GM18519 (cell line): Measurements from ENCODE around the gene LRRC10.

ENCODE experiments used
- ATAC-seq: cut with Tn5 transposase; IDR thresholded peaks from one replicate; pipeline ENCODE4 v1.9.1; 2021; ENCODE audit warnings: mild to moderate bottlenecking, moderate library complexity; ENCODE audit not compliant: unreplicated experiment, low FRiP score

Gene LRRC10

DNA sequence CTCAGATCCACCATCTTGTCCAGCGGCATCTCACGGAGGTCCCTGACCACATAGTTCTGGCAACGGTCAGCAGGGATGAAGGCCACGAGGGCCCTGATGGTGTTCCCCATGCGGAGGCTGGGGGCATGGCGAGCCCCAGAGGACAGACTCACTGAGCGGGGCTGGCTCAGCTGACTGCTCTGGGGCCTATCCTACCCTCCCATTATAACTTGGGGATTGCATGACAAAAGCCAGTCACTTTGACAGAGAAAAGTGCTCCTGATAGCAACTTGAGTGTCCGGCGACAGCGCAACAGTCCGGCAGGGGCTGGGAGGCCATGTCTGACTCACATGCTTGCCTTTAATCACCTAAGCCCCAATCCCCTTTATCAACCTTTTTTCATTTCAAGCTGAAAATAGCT lies at the start of gene LRRC10:
TSS of gene LRRC10 (minus strand) at position 179 of the 400 bp plus-strand sequence. CDS start at position 110, 69 bp downstream.
- no peak for ATAC-seq

GRCh38 chr12:69660164-69660863 lies 49.6 kb upstream of the LRRC10 start:
- no peak for ATAC-seq

- ATAC-seq, result no peak
These were observed 47.5 kb upstream of the LRRC10 start for GRCh38 chr12:69658203-69658602.

- ATAC-seq, result no peak
These were observed 46.9 kb upstream of the LRRC10 start for GRCh38 chr12:69657376-69658137.

- ATAC-seq, result no peak
These were observed 45.1 kb upstream of the LRRC10 start for GRCh38 chr12:69655616-69656340.

DNA sequence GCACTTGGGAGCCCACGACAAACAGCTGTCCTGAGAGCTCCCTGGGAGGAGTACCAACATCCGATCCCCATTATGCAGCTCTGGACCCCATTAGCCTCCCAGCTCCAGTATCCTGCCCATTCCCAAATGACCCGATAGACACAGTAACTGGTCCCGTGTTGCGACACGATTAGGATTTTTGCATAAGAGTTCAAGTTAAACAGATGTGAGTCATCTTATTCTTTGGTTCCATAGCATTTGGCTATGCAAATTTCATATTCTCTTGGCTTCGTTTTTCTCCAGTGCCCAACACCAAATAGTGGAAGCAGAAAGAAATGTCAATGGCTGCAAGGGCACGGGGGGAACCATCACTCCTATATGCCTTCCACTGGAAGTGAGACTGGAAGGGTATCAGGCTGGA lies 43.0 kb upstream of the LRRC10 start:
- no peak for ATAC-seq

GRCh38 chr12:69651922-69652321 lies 41.2 kb upstream of the LRRC10 start:
- ATAC-seq, result no peak

DNA sequence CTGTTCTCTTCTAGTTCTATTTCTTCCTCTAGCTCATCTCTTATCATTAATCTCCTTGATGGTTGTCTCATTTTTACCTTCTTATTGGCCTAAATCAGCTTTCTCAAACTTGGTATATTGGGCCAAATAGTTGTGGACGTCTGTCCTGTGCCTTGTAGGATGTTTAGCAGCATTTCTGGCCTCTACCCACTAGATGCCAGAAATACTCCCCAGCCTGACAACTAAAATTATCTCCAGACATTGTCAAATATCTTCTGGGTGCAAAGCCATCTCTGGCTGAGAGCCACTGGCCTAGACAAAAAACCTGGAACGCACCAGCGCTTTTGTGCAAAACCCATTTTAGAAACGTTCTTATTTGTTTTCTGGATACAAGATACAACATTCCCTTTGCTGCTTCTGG lies 38.8 kb upstream of the LRRC10 start:
- ATAC-seq, result no peak

DNA sequence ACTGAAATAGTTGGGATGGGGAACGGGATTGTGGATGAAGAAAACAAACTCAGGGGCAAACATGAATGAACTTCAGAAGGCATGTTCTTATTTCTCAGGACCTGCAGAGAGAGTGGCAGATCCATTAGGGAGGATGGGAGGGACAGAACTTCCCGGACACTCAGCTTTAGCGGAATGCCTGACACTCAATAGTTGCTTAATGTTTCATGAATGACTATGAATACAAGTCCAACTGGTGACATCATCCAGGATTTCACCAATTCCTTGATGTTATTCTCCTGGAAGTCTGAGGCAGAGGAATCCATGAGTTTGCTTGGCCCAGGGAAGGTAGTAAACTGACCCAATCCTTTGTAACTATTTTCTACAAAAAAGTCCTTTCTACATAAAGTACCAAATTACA lies 37.8 kb upstream of the LRRC10 start:
- ATAC-seq, result no peak

GRCh38 chr12:69647178-69647577 lies 36.5 kb upstream of the LRRC10 start:
- ATAC-seq, result no peak

DNA sequence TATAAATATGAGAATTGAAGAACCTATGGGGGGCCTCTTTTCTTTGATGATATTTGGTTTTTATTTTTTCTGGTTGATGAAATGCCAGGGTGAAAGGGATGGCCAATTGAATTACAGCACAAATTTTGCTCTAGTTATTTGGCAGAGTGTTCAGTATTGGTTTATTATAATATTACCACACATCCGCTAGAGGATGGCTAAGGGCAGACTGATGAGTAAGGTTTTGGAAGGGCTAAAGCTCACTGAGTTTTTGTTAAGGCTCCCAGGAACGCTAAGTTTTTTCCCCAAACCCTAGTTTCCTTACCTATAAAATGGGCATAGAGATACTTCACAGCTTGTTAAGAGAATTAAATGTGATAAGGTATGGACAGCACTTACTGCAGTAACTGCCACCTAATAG lies 34.3 kb upstream of the LRRC10 start:
- ATAC-seq, result no peak

DNA sequence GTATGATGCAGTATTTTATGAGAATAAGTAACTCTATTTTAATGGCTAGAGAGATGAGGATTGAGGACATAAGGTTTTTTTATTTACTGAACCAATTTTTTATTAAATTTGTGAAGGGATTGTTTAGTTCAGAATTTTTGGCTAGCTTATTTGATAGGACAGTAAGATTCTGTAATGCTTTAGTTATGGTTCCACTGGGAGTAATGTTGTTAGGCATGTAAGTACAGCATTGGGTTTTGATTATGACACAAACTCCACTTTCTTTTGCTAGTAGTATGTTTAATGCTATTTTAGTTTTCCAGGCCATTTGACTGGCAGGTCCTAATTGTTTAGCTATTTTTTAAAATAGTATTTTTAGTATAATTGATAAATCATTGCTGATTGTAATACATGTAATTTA lies 33.8 kb upstream of the LRRC10 start:
- no peak for ATAC-seq

DNA sequence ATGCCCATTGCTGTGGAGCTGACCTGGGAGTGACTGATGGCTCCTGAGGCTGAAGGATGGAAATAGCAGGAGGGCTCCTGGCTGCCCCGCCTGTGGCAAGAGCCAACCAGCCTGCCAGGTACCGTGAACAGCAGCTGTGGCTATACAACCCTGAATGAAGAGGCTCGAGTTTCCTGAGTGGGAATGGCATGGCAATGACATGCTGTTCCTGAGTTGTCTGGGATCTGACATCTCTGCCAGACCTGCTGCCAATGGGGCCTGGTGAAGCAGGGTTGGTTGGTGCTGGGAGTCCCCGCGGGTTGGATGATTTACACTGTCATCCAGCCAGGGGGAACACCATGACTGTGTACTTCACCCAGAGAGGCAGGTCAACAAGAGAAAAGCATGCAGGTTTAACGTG lies 31.8 kb upstream of the LRRC10 start:
- ATAC-seq, result no peak

GRCh38 chr12:69641546-69641945 lies 30.8 kb upstream of the LRRC10 start:
- ATAC-seq, result no peak

DNA sequence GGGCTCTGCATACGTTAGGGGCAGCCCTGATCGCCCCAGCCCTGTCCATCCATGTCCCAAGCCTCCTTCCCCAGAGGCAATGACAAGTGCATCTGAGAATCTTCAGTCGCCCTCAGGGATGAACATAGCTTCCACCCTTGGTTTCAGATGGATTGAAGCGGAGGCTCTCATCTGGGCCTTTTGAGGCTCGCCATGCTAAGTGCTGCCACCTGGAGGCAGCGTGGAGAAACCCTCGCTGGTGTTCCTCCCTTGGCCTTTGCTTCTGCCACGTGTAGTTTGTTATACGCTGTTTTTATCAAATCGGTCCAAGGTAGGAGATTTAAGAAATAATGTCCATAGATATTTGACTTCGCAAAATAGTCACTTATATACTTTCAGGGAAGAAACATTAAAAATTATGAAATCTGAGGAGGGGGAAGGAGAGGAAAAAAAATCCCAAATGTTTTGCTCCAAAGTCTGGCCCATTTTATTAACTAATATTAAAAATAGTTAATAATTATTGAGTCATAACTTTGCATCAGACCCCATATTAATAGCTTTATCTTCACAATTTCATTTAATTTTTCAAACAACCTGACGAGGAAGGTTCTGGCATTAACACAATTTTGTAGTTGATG lies 28.8 kb upstream of the LRRC10 start:
- ATAC-seq, result peak; percentile 75

DNA sequence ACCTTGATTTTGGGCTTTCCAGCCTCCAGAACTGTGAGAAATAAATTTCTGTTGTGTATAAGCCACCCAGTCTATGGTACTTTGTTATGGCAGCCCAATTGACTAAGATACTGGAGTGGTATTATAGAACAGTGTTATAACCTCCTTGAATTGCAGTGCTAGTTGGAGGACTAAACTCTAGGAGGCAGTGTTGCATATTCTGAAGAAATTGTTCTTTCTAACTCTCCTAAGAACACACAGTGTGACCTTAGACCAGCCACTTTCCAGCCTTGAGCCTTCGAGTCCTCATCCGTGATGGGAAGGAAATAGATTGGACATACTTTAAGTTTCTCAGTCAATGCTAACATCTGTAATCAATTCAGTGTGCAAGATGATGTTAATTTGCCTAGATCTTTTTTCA lies 22.4 kb upstream of the LRRC10 start:
- no peak for ATAC-seq

DNA sequence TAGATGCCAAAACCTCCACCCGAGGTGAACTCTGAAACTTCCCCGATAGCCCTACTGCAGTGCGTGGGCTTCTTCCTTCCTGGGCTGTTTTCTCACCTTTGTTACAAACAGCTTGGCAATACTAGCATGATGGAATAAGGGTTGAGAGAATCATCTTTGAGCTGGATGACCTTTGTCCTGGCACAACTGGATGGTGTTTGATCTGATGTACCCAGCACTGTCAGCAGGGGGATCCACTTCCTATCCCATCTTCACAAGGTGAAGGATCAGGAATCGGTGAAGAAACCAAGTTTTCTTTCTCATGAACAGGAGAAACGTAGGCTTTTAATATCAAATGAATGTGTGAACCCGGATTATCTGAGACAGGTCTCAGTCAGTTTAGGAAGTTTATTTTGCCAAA lies 19.5 kb upstream of the LRRC10 start:
- ATAC-seq, result no peak

DNA sequence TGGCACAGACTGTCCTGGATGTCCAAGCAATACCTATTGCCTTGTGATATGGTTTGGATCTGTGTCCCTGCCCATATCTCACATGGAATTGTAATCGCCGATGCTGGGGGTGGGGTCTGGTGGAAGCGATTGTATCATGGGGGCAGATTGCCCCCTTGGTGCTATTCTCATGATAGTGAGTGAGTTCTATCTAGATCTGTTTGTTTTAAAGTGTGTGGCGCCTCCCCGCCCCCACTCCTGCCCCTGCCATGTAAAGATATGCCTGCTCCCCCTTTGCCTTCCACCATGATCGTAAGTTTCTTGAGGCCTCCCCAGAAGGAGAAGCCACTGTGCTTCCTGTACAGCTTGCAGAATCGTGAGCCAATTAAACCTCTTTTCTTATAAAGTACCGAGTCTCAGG lies 16.8 kb upstream of the LRRC10 start:
- ATAC-seq, result no peak

GRCh38 chr12:69623970-69624369 lies 13.3 kb upstream of the LRRC10 start:
- ATAC-seq, result no peak

GRCh38 chr12:69621551-69621950 lies 10.8 kb upstream of the LRRC10 start:
- ATAC-seq, result no peak

- ATAC-seq, result no peak
These were observed 10.2 kb upstream of the LRRC10 start for GRCh38 chr12:69620921-69621320.
